ENCODE measurements around the gene AATK.

Gene AATK

DNA sequence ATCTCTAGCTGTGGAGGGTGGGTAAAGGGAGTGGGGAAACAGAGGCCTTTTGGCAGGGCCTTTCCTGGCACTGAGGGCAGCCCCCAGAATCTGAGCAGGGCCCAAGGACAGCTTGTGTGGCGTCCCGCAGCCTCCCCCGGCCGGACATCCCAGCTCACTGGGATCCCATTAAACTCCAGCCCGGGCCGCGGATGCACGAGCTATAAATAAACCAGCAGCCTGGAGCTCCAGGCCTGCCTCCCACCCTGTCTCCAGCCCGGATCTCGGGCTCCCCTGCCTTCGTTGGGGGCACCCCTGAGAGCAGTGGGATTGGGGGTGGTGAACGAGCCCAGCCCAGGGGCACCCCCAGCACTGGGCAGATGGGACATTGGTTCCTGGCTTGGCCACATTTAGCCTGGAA is 13.8 kb upstream of the AATK start:
- DNase-seq: no peak

DNA sequence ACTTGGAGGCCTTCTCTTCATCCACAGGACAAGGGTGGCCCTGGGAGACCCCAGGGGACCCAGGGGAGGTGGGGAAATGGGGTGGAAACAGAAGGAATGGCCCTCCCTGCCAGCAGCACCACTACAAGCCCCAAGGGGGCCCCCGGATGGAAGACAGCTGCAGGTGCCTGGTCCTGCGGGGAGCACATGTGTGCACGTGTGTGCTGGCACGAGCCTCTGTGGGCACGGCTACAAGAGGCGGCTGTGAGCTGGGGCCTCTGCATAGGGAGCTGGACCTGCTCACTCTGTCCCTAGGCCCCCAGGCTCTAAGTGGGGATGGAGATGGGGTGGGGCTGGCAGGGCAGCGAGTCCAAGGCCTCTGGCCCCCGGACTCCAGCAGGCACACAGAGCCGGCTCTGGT is 13.2 kb upstream of the AATK start:
- DNase-seq: no peak

DNA sequence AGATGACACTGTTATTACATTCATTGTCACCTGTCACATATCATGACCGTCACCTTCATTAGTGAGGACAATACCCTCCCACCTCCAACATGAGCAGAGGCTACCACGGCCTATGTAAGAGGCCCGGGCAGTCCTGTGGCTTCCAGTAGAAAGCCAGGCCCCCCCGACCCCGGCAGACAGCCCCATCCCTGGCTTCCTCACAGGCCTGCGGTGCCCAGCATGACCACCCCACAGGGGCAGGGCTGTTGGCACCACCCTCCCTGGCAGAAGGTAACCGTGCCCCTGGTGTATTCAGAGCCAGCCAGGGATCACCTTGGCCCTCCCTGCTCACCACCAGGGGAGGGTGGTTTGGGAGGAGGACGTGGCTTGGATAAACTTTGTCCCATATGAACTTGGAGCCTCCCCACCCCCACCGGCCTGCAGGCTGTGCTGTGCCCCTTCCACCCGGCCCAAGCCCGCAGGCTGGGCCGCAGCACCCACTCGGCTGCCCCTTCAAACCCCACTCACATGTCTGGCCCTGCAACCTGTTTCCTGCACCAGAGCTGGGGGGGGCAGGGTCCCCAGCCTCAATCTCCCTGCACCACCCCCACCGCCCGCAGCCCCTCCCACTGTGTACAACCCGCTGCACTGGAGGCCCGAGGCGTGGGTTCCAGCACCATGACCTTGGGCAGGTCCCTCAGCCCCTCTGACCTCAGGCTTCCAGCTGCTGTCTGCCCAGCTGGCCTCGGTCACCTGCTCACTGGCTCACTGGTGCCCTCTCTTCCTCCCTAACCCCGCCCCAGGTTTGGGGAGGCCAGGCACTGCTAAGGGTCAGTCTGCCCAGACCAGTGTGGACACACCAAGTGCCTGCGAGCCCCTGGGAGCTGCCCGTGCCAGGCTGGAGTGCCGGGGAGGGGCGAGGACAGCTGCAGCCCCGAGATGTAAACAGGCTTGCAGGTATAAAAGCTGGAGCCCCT is 12.4 kb upstream of the AATK start:
- DNase-seq: no peak

DNA sequence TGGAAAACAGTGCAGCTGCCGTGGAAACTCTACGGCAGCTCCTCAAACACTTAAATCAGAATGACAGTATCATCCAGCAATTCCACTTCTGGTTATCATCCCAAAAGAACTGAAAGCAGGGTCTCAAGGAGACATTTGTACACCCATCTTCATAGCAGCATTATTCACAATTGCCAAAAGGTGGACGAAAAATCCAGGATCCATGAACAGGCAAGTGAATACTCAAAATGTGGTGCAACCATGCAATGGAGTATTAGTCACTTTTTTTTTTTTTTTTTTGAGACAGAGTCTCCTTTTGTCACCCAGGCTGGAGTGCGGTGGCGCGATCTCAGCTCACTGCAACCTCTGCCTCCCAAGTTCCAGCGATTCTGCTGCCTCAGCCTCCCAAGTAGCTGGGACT is 10.6 kb upstream of the AATK start:
- no peak for DNase-seq

DNA sequence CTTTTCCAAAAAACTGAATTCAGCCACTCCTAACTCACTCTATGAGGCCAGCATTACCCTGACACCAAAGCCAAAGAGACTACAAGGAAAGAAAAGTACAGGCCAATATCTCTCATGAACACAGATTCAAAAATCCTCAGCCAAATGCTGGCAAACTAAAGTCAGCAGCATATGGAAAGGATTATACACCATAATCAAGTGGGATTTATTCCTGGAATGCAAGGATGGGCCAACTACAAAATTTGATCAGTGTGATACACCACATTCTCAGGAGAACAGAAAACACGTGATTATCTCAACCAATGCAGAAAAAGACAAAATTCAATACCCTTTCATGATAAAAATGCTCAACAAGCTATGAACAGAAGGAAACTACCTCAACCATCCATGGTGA is 7.7 kb upstream of the AATK start:
- DNase-seq: no peak

DNA sequence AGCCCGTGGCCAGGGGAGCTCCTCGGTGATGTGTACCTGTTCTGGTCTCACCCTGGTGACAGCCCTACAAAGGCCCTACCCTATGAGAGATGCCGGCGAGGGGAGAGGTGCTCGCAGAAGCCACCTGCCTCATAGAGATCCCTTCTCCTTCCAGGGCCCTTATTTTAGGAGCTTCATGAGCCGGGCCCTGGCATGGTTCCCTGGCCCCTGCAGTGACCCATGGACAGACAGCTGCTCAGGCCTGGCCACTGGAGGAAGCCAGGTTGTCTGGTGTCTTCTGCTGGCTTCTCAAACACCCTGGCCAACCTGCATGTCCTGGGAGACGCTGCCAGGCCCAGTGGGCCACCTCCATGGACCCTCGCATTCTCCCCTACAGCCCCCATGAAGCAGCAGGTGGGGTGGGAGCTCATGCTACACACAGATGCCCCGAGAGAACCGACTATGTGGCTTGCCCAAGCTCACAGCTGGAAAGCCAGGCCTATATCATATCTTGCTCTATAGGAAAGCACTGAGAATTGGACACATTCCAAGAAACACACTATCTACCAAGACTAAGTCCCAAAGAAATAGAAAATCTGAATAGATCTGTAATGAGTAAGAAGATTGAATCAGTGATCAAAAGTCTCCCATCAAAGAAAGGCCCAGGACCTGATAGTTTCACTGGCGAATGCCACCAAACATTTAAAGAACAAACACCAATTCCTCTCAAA is 7.2 kb upstream of the AATK start:
- DNase-seq: no peak

DNA sequence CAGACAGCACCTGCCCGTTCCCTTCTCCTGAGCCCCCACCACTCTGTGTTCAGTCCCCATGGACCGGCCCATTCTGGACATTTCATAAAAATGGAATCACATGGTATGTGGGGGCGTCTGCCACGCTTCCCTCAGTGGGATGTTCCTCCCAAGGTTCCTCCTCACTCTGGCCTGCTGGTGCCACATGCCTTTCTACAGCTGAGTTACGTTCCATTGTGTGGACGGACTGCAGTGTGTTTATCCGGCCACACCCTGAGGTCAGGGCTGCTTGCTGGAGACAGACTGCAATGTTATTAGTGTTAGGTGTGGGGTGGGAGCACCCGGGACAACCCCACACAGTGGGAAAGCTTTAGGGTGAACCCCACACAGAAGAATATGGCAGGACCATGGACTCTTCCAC is 5.9 kb upstream of the AATK start:
- no peak for DNase-seq

DNA sequence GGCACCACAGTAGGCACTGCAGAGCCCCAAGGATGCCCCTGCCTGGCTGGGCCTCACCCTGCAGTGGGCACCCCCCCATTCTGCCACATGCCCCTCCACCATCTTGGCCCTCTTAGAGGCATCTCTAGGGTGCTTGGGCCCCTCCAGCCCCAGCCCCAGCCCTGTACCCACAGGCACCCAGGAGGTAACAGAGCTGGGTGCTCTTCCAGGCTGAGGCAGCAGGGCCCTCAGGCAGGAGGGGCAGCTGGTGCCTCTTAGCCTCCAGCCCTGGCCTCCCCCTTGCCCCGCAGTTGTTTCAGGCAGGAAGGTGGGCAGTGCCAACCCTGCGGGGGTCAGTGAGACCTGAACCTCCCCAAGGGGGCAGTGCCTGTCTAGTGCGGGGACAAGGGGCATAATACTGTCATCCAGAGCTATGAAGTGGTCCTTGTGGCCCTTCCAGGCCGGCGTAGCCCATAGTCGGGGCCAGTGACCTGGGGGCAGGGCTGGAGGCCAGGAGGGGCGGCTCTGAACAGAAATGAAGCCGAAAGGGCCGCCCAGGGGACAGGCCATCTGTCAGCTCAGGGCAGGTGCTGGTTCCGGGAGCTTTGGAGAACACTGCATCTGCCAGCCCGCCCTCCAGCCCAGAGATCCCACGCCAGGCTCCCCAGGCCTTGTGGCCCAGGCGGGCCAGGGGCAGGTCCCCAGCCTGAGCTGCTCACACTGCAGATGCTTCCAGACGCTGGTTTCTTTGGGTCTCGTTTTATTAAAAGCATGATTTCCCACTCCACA is 4.9 kb upstream of the AATK start:
- DNase-seq: no peak

DNA sequence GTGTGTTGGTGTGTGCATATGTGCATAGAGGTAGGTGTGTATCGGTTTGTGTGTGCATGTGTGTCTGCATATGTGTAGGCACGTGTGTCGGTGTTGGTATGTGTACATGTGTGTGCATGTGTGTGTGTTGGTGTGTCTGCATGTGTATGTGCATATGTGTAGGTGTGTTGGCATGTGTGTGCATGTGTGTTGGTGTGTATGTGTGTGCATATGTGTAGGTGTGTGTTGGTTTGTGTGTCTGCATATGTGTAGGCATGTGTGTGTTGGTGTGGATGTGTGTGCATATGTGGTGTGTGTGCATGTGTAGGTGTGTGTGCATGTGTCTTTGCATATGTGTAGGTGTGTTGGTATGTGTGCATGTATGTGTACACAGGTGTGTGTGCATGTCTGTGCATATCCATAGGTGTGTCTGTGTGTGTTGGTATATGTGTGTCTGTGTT is 3.9 kb upstream of the AATK start:
- DNase-seq: no peak

DNA sequence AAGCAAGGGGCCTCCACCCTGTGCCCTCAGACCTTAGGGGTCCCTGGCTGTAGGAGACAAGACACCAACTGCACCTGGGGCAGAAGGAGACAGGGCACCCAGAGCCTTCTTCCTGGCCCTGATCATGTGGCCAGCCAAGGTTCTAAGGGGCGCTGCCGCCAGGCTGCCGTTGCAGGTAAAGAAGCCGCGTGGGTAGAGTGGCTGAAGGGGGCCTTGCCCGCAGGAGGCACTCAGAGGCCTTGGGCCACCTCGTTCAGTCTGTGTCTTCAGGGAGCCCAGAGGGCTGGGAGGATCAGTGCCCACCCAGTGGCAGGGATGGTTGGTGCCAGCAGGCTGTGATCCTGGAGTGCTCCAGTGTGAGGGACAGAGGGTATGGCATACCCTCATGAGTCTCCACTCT is 1.6 kb upstream of the AATK start:
- DNase-seq: no peak

DNA sequence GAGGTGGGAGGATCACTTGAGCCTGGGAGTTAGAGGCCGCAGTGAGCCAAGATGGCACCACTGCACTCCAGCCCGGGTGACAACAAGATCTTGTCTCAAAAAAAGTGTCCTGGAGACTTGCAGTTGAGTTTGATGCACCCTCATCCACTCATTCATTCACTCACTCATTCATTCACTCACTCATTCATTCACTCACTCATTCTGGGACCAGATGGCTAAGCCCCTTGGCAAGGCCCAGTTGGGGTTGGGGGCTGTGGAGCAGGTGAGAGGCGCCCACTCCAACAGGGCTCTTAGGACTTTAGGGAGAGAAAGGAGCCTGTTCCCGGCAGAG is 1.1 kb upstream of the AATK start:
- DNase-seq: no peak

DNA sequence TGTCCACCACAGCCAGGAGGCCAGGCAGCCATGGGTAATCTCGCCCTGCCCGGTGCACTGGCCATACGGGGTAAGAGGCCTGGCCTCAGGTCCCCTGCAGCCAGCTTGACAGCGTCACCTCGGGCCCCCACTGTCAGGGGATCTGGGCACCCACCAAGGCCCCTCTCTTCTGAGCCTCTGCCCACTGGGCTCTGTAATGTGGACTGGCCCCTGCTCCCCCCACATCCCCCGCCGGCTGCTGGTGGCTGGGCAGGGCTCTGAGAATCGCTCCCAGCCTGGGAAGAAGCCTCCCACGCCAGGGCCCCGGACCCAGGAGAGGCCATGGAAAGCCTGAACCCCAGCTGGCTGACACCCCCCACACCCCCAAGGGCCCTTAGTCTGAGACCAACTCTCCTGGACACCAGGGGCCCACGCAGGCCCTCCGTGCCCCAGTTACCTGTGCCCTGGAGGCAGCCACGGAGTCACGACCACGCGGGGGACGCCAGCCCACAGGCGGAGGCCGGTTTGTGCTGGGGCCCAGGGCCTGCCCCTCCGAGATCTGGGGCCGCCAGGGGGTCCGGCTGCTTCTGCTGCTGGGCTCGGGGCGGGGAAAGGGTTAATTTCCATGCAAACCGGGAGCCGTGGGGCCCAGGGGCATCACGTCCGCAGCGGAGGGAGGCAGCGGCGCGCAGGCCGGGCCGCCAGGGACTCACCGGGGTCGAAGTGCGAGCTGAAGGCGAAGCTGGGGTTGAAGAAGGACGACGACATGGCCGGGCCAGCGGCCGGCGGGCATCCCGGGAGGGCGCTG is 582 bp downstream of the AATK start, which contains the start of gene PVALEF:
Gene PVALEF, plus strand, starts transcription at position 262 of the 787 bp plus-strand sequence. CDS start 15,720 bp downstream, outside the sequence.
- no peak for DNase-seq

DNA sequence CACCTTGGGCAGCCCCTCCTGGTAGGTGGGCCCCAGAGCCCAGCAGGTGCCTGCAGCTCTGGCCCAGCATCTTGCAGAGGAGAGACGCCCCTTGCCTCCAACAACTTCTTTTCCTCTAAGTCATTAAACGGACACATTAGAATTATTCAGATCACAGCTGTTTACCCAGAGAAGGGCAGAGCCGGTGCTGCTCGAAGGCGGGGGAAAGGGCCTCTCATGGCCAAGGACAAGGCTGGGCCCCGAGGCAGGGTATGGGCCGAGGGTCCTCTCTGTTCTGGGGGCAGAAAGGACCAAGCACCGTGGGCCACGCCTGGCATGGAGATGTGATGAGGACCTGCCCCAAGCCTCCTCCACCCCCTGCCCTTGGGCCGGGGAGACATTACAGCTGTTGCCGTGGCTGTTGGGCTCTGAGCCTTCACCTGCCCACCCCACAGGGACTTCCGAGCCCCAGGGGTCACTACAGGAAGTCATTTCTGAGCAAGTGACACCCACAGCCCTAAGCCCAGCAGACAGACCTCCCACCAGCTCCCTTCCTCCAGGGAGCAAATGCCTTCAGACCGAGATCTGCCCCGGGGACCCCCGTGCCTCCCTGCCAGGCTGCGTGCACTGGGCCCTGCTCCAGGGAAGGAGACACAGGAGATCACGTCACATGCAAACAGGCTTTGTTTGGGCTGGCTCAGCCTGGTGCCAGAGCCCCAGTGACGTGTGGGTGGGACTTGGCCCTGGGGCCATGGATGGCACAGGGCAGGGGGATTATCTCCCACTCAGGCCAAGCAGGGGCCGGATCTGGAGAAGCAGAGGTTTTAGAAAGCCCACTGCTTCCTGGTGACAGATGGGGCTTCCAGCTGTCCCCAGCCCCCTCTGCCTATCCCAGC is 1.4 kb downstream of the AATK start:
- DNase-seq: no peak

DNA sequence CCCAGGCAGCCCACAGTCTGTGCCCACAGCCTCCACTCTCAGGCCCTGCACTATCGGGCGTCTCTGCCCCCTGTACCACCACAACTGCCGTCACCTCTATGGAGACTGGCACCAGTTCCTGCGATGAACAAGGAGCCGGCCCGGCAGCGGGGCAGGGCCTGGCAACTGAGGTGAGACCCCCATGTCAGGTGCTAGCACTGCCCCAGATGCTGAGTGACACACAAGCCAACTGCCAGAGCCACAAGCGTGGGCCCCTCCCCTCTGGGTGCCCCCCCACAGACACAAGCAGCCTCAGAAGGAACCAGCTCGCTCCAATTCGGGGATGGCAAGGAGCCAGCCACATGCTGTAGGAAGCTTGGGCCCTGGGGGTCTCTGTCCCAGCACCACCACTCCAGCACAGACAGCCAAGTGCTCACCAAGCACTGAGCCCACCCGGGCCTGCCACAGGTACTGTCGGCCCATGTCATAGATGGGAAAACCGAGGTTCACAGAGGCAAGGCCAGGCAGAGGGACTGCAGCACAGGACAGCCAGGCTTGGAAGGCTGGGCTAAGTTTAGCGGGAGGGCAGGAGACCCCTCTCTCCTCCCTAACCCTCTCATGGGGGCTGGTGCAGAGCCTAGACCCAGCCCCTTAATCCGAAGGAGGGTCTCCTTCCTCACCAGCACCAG is 2.2 kb downstream of the AATK start:
- DNase-seq: no peak

DNA sequence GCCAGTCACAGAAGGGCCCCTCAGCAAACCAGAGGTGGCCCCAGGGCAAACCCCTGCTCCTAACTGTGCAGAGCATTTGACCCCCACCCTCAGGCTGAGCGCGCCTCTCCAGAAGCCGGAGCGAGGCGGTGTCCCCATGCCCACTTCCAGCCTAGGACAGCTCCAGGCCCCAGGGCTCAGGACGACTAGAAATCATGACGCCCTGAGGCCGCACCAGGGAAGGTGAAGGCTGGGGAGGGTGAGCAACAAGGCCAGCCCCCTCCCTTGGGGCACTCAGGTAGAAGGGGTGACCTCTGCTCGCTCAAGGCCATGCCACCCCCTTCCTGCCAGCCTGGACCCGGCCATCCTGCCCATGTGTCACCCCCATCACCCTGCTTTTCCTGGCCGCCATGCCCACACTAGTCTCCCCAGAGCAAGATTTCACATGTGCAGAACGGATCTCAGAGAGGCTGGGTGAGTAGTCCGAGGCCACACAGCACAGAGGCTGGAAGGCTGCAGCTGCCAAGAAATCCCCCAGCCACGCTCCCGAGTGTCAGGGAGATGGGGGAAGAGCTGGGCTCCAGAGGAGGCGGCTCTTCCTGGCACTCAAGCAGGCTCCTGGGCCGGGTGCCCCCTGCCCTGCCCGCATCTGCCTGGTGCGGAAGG is 2.8 kb downstream of the AATK start:
- no peak for DNase-seq

DNA sequence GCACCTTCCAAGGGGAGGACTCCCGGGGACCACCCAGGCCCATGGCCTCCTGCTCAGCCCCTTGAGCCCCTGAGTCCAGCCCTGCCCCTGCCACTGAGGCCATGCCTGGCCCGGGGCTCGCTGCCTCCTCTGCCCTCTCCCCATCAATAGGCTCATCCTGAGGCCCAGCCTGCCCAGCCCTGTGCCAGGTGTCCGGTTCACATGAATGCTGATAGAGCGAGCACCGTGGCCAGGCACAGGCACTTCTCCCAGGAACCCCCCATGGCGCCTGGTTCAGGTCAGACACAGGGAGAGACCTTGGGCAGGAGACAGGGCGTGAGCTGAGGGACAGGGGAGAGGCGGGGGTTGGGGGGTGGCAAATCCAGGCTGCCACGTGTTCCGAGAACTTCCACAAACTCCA is 3.5 kb downstream of the AATK start:
- DNase-seq: no peak

DNA sequence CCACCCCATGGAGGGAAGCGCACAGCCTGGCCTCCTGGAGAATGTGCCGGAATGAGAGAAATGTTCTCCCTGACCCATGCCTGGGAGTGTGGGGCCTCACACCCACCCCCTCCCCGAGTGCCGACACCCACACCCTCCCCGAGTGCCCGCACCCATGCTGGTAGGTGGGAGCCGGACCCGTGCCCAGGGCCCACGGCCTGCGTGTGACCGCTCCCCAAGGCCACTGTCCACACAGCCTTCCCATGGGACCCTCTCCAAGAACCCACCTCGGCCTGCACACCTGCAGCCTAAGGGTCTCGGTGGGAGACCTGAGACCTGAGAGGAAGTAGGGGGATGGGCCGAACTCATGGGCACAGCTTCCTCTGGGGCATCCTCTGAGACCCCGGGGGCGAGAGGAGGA is 4.0 kb downstream of the AATK start:
- DNase-seq: no peak

DNA sequence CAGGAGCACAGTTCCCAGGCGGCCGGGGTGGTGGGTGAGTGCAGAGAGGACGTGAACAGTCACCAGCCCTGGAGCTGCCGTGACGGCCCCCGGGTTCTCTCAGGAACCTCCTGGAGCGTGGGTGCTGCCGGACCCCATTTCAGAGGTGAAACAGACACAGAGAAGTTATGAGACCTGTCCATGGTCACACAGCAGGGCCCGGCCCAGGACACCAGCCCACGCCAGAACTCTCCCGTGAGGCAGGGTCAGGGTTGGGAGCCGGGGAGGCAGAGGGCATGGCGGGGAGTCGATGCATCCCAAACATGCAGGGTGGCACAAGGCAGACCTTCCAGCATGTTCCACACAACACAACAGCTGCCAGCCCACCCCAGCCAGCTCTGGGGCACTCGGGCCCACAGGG is 4.5 kb downstream of the AATK start:
- no peak for DNase-seq

DNA sequence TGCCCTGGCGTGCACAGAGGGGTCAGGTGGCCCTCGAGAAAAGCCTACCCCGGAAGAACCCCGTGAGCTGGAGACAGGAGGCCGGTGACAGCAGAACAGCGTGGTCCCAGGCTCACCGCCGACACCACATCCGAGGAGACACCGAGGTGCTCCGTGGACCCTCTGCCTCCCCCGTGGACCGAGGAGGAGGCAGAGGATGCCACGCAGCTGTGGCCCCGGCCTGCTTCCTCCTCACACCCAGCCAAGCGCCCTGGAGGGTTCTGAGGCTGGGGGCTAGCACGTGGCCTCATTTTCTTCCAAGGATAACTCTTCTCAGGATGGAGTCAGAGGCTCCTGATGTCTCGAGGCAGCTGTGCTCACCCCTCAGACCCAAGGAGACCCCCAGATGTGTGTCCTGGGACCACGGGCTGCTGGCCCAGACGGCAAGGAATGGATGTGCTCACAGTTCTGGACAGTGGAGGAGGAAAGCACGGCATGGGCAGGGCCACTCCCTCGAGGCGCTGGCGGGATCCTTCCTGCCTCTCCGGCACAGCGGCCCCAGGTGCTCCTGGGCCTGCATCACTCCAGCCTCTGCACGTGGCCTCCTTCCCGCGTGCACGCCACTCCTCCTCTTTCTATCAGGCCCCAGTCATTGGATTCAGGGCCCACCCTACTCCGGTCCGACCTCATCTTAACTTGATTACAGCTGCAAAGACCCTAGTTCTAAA is 5.1 kb downstream of the AATK start:
- no peak for DNase-seq

DNA sequence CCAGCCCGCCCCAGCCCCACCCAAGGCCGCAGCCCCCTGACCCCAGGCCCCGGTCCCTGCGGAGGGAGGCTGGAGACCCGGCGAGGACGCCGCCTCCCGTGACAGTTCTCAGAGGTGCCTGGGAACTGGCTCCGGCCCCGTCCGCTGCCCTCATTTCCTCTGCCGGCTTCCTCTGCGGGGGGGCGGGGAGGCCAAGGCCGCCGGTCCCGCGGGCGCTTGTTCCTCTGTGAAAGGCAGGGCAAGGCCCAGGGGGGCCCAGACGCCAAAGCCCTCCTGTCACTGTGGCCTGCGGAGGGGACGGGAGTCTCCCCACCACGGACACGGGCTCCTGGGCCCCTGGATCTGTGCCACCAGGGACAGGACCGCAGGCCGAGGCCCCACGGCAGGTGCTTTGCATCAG is 5.7 kb downstream of the AATK start:
- DNase-seq: no peak

All from NCI-H1436 treated with DMSO at 0.1 percent for 48 hours (cell line).